Caco-2 (cell line): ENCODE measurements around the gene OLFML1. TPM values are rescaled to one million over a fixed set of nuclear protein-coding genes. Genes with fewer than 3 reads are reported as not detected.

Experiments
- BruUV-seq: library from RNA; stranded (reverse); fragments of 400-500 nt; replicated peaks from 2 replicates; lab custom pipeline; 2021; lab: Mats Ljungman, UMichigan
- CTCF ChIA-PET: fragments of 300-600 bp; sonication (Branson Sonifier 250); formaldehyde crosslinking; loops from one replicate; lab custom pipeline; 2022; ENCODE audit warnings: antibody characterized with exemption; lab: Charles Lee
- POLR2A ChIA-PET: fragments of 300-600 bp; sonication (Branson Sonifier 250); formaldehyde crosslinking; loops from one replicate; lab custom pipeline; 2022; ENCODE audit warnings: antibody characterized with exemption; lab: Charles Lee
- DNase-seq, 2 experiments: peaks; one replicate each; pipeline versions ENCODE4 v3.0.0 to v3.0.0-alpha.2; 2020 to 2022
- H3K27me3 ChIP-seq: replicated peaks from 2 replicates; pipeline ENCODE4 v1.6.0; 2011; ENCODE audit warnings: low read length; ENCODE audit not compliant: control insufficient read depth, insufficient read depth
- H3K36me3 ChIP-seq: 2 replicates; pipeline ENCODE4 v1.5.1; 2011; ENCODE audit warnings: low read length; ENCODE audit not compliant: control insufficient read depth, insufficient read depth
- H3K4me1 ChIP-seq: fragments of 250-450 bp; sonication (Bioruptor Pico); 2 replicates; pipeline ENCODE4 v1.5.1; 2020; ENCODE audit warnings: mild to moderate bottlenecking
- H3K4me3 ChIP-seq: 2 replicates; pipeline ENCODE4 v1.5.1; 2011; ENCODE audit warnings: low read depth, mild to moderate bottlenecking, control low read depth, low read length
- H3K9me3 ChIP-seq: fragments of 250-450 bp; sonication (Bioruptor Pico); 2 replicates; pipeline ENCODE4 v1.5.1; 2020; ENCODE audit warnings: mild to moderate bottlenecking, moderate library complexity
- H3K27ac Mint-ChIP-seq: one replicate; pipeline ENCODE4 v1.8.0; 2022; ENCODE audit warnings: mixed read lengths; ENCODE audit not compliant: unreplicated experiment
- H3K27me3 Mint-ChIP-seq: one replicate; pipeline ENCODE4 v1.8.0; 2022; ENCODE audit warnings: mixed read lengths; ENCODE audit not compliant: insufficient read depth, unreplicated experiment
- H3K36me3 Mint-ChIP-seq: one replicate; pipeline ENCODE4 v1.8.0; 2022; ENCODE audit warnings: mild to moderate bottlenecking, mixed read lengths; ENCODE audit not compliant: insufficient read depth, unreplicated experiment
- H3K4me1 Mint-ChIP-seq: one replicate; pipeline ENCODE4 v1.8.0; 2022; ENCODE audit warnings: low read depth, mixed read lengths; ENCODE audit not compliant: unreplicated experiment
- H3K4me3 Mint-ChIP-seq: one replicate; pipeline ENCODE4 v1.8.0; 2022; ENCODE audit warnings: mild to moderate bottlenecking, moderate library complexity, mixed read lengths; ENCODE audit not compliant: unreplicated experiment
- H3K9me3 Mint-ChIP-seq: one replicate; pipeline ENCODE4 v1.8.0; 2022; ENCODE audit warnings: mixed read lengths; ENCODE audit not compliant: unreplicated experiment
- CTCF ChIP-seq, 2 experiments: fragments of 200-600 bp in 1 of 2; IDR thresholded peaks; 1 replicate in 1 of 2; 2 replicates in 1 of 2; pipeline versions ENCODE4 v1.5.1 to v1.8.0; 2011 to 2022; ENCODE audit warnings: antibody characterized with exemption in 1 of 2, control low read depth in 1 of 2, inconsistent platforms in 1 of 2, low read depth in 1 of 2, low read length in 1 of 2, mild to moderate bottlenecking in 1 of 2, moderate library complexity in 1 of 2; ENCODE audit not compliant: insufficient read depth in 1 of 2, severe bottlenecking in 1 of 2, unreplicated experiment in 1 of 2
- intact Hi-C: fragments of 100-400 bp; cut with micrococcal nuclease; formaldehyde crosslinking; loops from one replicate; pipeline ENCODE4 v1.10.0; 2022; ENCODE audit not compliant: unreplicated experiment
- total RNA-seq: library from RNA; stranded (reverse); gene quantifications from 2 replicates; pipeline ENCODE4 v1.2.3, GENCODE V29; 2022

OLFML1 gene
- total RNA-seq, 1 experiment from 2014 or later = 1.8 TPM

GRCh38 chr11:7548659-7549274 is 63.5 kb downstream of the OLFML1 start:
- intact Hi-C loops = loop anchor here (1.0 to 5.0 kb wide), 2 partner anchors 35 to 451 kb away; partner anchors contain the start of gene PPFIBP2
- CTCF ChIA-PET = interaction anchor here (0.7 to 1.6 kb wide), 5 partner anchors 10 to 109 kb away, joined by 4 to 9 read pairs (median 5); partner anchors contain the start of gene PPFIBP2
- Histone ChIP-seq H3K27me3 (no peaks in the 10 kb centered on the region), H3K9me3 (no peaks in the 10 kb centered on the region), H3K36me3 (no peaks in the 10 kb centered on the region), H3K4me3 (no peak overlapping the region), H3K4me1 (peaks cover 13% of the 10 kb centered on the region)
- Mint-ChIP-seq H3K36me3 (no peaks in the 10 kb centered on the region), H3K4me1 (peaks cover 18% of the 10 kb centered on the region), H3K9me3 (no peaks in the 10 kb centered on the region), H3K27ac (no peak overlapping the region), H3K27me3 (no peaks in the 10 kb centered on the region), H3K4me3 (no peak overlapping the region)
- peak; percentile 70 to 72 for DNase-seq
- peak; percentile 62 to 86 for TF ChIP-seq CTCF (IDR thresholded peaks at IDR 0.05; ENCODE audit: insufficient read depth in 1 of 2, low read depth in 1 of 2, low read length in 1 of 2, severe bottlenecking in 1 of 2, unreplicated experiment in 1 of 2)
- no TSS peak for BruUV-seq
- POLR2A ChIA-PET = no interaction called here

GRCh38 chr11:7549681-7550080 is 64.4 kb downstream of the OLFML1 start:
- no peak overlapping the region for H3K4me3 Mint-ChIP-seq
- Histone ChIP-seq H3K9me3 (no peaks in the 10 kb centered on the region), H3K27me3 (no peaks in the 10 kb centered on the region), H3K4me3 (no peak overlapping the region), H3K36me3 (no peaks in the 10 kb centered on the region), H3K4me1 (0 out of 2 replicates have a peak, but pooled peaks cover 6% of the 10 kb centered on the region)
- POLR2A ChIA-PET = no interaction called here
- no peak for TF ChIP-seq CTCF (IDR thresholded peaks at IDR 0.05; ENCODE audit: insufficient read depth in 1 of 2, low read depth in 1 of 2, low read length in 1 of 2, severe bottlenecking in 1 of 2, unreplicated experiment in 1 of 2)
- intact Hi-C loops = loop anchor here (1.0 to 5.0 kb wide), 2 partner anchors 36 to 452 kb away; partner anchors contain the start of gene PPFIBP2
- H3K27me3 Mint-ChIP-seq = no peaks in the 10 kb centered on the region
- DNase-seq = no peak
- H3K4me1 Mint-ChIP-seq = peaks cover 9% of the 10 kb centered on the region
- BruUV-seq = no TSS peak
- no peak overlapping the region for H3K27ac Mint-ChIP-seq
- no peaks in the 10 kb centered on the region for H3K36me3 Mint-ChIP-seq
- CTCF ChIA-PET = interaction anchor here (0.6 to 1.6 kb wide), 4 partner anchors 11 to 461 kb away, joined by 3 to 5 read pairs (median 4); partner anchors contain the start of gene RBMXL2
- no peaks in the 10 kb centered on the region for H3K9me3 Mint-ChIP-seq

GRCh38 chr11:7551571-7551970 is 66.3 kb downstream of the OLFML1 start:
- BruUV-seq = no TSS peak
- H3K27ac Mint-ChIP-seq = no peak overlapping the region
- no peaks in the 10 kb centered on the region for H3K27me3 Mint-ChIP-seq
- H3K9me3 Mint-ChIP-seq = peaks cover 7% of the 10 kb centered on the region
- DNase-seq = no peak
- POLR2A ChIA-PET = no interaction called here
- Histone ChIP-seq H3K4me1 (0 out of 2 replicates have a peak, but pooled peaks cover 6% of the 10 kb centered on the region), H3K36me3 (no peaks in the 10 kb centered on the region), H3K4me3 (no peak overlapping the region), H3K9me3 (no peaks in the 10 kb centered on the region), H3K27me3 (no peaks in the 10 kb centered on the region)
- intact Hi-C loops = no loop called here
- CTCF ChIA-PET = no interaction called here
- H3K4me1 Mint-ChIP-seq = peaks cover 6% of the 10 kb centered on the region
- H3K36me3 Mint-ChIP-seq = no peaks in the 10 kb centered on the region
- TF ChIP-seq CTCF (IDR thresholded peaks at IDR 0.05; ENCODE audit: insufficient read depth in 1 of 2, low read depth in 1 of 2, low read length in 1 of 2, severe bottlenecking in 1 of 2, unreplicated experiment in 1 of 2) = no peak
- H3K4me3 Mint-ChIP-seq = no peak overlapping the region
